Measurements from ENCODE around the gene FHAD1.

FHAD1 gene

GRCh38 chr1:15246960-15247614 is at the start of gene FHAD1:
FHAD1 (plus strand) TSS chr1:15247223; CDS start chr1:15251785, 4,562 bp downstream.
- ATAC-seq = peak; percentile 28 to 29

GRCh38 chr1:15197591-15198447 is 49.2 kb upstream of the FHAD1 start:
- ATAC-seq = no peak

- ATAC-seq = no peak
Observed at GRCh38 chr1:15198684-15199083, 48.3 kb upstream of the FHAD1 start.

GRCh38 chr1:15201221-15201620 is 45.8 kb upstream of the FHAD1 start:
- no peak for ATAC-seq

GRCh38 chr1:15201849-15202551 is 45.0 kb upstream of the FHAD1 start:
- ATAC-seq = no peak

- ATAC-seq = no peak
Observed at GRCh38 chr1:15204931-15205330, 42.1 kb upstream of the FHAD1 start.

- ATAC-seq = no peak
Observed at GRCh38 chr1:15205586-15206346, 41.3 kb upstream of the FHAD1 start.

- no peak for ATAC-seq
Observed at GRCh38 chr1:15206418-15207030, 40.5 kb upstream of the FHAD1 start.

- ATAC-seq = no peak
Observed at GRCh38 chr1:15207031-15207828, 39.8 kb upstream of the FHAD1 start.

- no peak for ATAC-seq
Observed at GRCh38 chr1:15207829-15208429, 39.1 kb upstream of the FHAD1 start.

- ATAC-seq = no peak
Observed at GRCh38 chr1:15210651-15211375, 36.2 kb upstream of the FHAD1 start.

- ATAC-seq = no peak
Observed at GRCh38 chr1:15211424-15211823, 35.6 kb upstream of the FHAD1 start.

GRCh38 chr1:15212216-15212953 is 34.6 kb upstream of the FHAD1 start:
- ATAC-seq = no peak

GRCh38 chr1:15212954-15213291 is 34.1 kb upstream of the FHAD1 start:
- ATAC-seq = no peak

- no peak for ATAC-seq
Observed at GRCh38 chr1:15213341-15213821, 33.6 kb upstream of the FHAD1 start.

- ATAC-seq = no peak
Observed at GRCh38 chr1:15214527-15214926, 32.5 kb upstream of the FHAD1 start.

- no peak for ATAC-seq
Observed at GRCh38 chr1:15215116-15215515, 31.9 kb upstream of the FHAD1 start.

- no peak for ATAC-seq
Observed at GRCh38 chr1:15217654-15218053, 29.4 kb upstream of the FHAD1 start.

Data from activated CD4-positive, CD25-positive, alpha-beta regulatory T cell treated with anti-CD3 and anti-CD28 coated beads, Interleukin-2, amount 50 U/mL, for 24 hours (primary cell).